GM13977 (cell line): ENCODE measurements around the gene NALCN.

Source experiments
- DNase-seq: peaks from one replicate; pipeline ENCODE4 v3.0.0; 2012; ENCODE audit warnings: low spot score
- in situ Hi-C: fragments of 300-500 bp; cut with MboI; formaldehyde crosslinking; loops from one replicate; pipeline ENCODE4 v1.12.0; 2022; ENCODE audit warnings: low sequenced_read_pairs, low pct_unique_long_range_greater_than_20kb, mixed read lengths, inconsistent platforms; ENCODE audit not compliant: unreplicated experiment
- TF ChIP-seq, protein P1 (sequence below): IDR thresholded peaks from 2 replicates; pipeline ENCODE4 v1.5.1; 2012; ENCODE audit warnings: mild to moderate bottlenecking, control low read depth; ENCODE audit not compliant: insufficient read depth; ENCODE audit errors: extremely low read depth, missing control alignments

NALCN gene

DNA sequence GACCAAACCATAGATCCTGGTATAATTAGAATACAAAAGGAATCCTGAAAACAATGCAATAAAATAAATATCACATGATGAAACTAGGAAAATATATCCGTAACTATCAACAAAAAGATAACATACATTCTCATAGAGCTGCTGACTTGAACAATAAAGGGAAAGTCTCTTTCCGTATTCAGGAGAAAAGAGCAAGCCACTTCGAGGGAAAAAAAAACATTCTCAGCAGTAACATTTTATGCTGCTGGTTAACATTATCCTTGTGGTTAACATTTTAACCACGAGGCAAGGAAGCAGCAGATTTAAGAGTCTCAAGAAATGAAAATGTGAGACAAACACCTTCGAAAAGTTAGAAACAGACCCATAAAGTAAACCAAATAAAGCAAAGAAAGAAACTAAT, 25.8 kb downstream of the NALCN start:
- in situ Hi-C loops = no loop called here
- TF ChIP-seq, protein P1, sequence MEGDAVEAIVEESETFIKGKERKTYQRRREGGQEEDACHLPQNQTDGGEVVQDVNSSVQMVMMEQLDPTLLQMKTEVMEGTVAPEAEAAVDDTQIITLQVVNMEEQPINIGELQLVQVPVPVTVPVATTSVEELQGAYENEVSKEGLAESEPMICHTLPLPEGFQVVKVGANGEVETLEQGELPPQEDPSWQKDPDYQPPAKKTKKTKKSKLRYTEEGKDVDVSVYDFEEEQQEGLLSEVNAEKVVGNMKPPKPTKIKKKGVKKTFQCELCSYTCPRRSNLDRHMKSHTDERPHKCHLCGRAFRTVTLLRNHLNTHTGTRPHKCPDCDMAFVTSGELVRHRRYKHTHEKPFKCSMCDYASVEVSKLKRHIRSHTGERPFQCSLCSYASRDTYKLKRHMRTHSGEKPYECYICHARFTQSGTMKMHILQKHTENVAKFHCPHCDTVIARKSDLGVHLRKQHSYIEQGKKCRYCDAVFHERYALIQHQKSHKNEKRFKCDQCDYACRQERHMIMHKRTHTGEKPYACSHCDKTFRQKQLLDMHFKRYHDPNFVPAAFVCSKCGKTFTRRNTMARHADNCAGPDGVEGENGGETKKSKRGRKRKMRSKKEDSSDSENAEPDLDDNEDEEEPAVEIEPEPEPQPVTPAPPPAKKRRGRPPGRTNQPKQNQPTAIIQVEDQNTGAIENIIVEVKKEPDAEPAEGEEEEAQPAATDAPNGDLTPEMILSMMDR = no peak
- DNase-seq = no peak

DNA sequence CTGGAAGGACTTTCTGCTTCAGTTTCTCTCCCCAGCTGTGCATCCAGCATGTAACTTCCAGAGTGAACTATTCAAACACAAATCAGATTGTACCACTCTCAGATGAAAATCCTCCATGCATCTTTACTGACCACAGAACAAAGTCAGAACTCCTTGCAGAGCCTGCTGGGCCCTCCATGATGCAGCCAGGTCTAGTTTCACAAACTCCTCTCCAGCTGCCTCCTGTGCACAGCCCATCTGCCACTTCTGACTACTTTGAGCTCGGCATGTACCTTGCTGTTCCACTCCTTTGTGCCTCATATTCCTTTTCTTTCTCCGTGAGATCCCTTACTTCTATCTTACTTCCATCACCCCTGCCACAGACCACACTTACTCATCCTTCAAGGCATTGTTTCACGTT, 31.4 kb downstream of the NALCN start:
- TF ChIP-seq, protein P1 = no peak
- in situ Hi-C loops = no loop called here
- DNase-seq = no peak

DNA sequence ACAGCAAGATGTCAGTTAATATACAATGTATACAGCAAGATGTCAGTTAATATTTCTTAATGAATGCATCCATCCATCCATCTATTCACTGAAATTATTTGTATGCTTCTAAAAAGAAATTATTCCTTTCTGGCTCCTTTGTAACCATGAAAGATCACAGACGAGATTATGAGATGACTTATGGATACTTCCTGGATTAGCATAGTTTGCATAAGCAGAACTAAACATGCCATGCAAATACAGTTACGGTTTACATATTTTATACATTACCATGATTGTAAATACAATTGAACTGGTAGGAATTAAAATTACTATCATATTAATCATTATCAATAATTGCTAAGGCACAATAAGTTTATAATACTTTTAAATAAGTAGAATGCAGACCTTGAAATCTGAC, 32.7 kb downstream of the NALCN start:
- no peak for DNase-seq
- TF ChIP-seq, protein P1 = no peak
- in situ Hi-C loops = no loop called here

DNA sequence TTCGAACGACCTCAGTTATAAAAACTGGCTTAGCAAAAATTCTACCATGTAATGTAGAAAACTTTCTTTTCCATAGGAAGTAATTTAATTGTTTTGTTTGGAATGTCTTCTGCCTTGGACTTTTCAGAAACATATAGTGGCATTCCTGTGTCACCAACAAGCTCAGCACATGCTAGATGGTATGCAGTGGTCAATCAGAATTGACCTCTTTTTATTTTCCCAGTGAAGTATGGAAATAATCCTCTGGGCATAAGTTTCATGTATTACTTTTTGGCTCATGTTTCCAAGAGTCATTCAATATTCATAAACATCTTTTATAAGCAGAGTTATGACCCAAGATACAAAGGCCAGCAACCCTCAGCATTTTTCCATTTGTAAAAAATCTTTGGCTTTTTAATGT, 33.6 kb downstream of the NALCN start:
- TF ChIP-seq, protein P1 = no peak
- in situ Hi-C loops = no loop called here
- no peak for DNase-seq

DNA sequence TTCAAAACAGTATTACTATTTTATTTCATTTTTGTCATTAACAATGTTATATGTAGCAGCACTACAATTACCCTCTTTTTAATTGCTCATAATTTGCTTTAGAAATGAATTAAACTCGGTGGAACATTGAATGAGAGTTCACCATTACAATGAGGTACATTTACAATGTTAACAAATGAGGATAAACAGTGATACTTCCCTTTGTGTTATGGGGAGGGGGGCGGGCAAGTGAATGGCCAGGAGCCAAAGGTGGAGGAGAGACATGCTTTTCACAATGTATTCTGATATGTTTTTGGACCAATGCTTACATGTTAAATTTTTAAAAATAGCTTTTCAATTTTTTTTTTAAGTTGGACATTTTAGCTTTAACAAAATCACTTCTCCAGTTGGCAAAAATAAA, 34.2 kb downstream of the NALCN start:
- in situ Hi-C loops = no loop called here
- DNase-seq = no peak
- TF ChIP-seq, protein P1 = no peak

DNA sequence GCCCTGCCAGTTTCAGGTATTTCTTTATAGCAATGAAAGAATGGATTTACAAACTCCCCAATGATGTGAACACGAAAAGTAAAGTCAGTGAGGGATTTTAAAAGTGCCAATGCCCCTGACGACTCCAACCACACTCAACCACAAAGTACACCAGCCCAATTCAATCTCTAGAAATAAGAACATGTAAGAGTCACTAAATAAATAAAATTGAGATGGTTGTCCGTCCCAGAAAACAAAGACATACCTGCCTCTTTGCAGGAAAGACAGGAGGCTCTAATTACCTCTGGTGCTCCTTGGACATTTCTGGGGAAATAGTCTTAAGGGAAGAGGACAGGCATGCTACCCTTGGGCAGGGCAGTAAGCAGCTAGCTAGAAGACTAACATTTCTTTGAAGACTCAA, 55.8 kb downstream of the NALCN start:
- in situ Hi-C loops = no loop called here
- TF ChIP-seq, protein P1 = no peak
- DNase-seq = no peak

DNA sequence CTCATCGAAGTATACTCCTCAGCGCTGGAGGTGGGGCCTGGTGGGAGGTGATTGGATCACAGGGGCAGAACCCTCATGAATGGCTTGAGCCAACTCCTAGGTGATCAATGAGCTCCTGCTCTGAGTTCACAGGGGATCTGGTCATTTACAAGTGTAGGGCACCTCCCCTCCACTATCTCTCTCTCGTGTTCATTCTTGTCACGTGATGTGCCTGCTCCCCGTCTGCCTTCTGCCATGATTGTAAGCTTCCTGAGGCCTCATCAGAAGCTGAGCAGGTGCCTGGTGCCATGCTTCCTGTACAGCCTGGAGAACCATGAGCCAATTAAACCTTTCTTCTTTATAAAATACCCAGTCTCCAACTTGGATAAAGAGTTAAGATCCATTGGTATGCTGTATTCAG, 61.4 kb downstream of the NALCN start:
- TF ChIP-seq, protein P1 = no peak
- DNase-seq = no peak
- in situ Hi-C loops = no loop called here
